ENCODE results near the gene RPS21.

DNA sequence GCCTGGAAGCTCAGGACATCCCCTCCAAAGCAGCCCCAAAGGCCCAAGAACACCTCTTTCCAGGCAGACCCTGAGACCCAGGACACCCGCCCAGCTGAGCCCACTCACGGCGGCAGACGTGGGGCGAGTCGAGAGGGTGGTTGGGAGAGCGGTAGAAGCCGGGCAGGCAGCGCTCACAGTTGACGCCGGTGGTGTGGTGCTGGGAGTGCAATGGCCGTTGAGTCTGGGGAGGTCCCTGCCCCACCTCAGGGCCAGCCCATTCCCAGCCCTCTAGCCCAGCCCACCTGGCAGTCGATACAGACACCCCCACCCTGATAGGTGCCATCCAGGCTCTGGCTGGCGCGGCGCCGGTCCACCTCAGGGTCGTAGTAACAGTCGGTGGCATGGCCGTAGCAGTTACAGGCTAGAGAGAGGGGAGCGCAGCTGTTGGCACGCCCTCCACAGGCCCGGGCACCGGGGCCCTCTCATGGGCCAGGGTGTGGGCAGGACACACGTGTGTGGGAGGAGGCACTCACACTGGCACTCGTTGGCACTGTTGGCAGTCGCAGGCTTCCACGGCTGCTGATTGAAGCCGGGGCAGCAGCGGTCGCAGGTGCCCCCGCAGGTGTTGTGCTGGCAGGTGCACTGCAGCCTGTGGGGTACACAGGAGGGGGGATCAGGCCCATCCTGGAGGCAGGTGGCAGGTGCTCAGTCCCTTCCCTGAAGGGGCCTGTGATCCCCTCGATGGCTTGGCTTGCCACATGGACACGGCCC is 40.3 kb upstream of the RPS21 start:
- TF ChIP-seq ZNF274 (CRISPR knock-in tag; IDR thresholded peaks at IDR 0.05) (no peak), EP300 (IDR thresholded peaks at IDR 0.05; ENCODE audit: low read depth in 2 of 2, low read length in 2 of 2) (no peak), EP300 (CRISPR knock-in tag; IDR thresholded peaks at IDR 0.05; ENCODE audit: borderline replicate concordance) (no peak), ARHGAP35 (CRISPR knock-in tag; IDR thresholded peaks at IDR 0.05; ENCODE audit: borderline replicate concordance) (no peak), NR2C2 (CRISPR knock-in tag; IDR thresholded peaks at IDR 0.05; ENCODE audit: borderline replicate concordance) (no peak), CEBPG (CRISPR knock-in tag; IDR thresholded peaks at IDR 0.05) (no peak), NCOR1 (IDR thresholded peaks at IDR 0.05; ENCODE audit: borderline replicate concordance, low read length) (no peak), ZNF263 (CRISPR knock-in tag; IDR thresholded peaks at IDR 0.05) (no peak), PHB2 (IDR thresholded peaks at IDR 0.05; ENCODE audit: partially characterized antibody) (no peak), RARA (CRISPR knock-in tag; IDR thresholded peaks at IDR 0.05) (no peak), KLF16 (CRISPR knock-in tag; IDR thresholded peaks at IDR 0.05) (no peak), IRF2 (CRISPR knock-in tag; IDR thresholded peaks at IDR 0.05) (no peak), PHF8 (CRISPR knock-in tag; IDR thresholded peaks at IDR 0.05) (no peak; the same call in 1 of the 2 replicates)
- TF ChIP-seq, protein P1, sequence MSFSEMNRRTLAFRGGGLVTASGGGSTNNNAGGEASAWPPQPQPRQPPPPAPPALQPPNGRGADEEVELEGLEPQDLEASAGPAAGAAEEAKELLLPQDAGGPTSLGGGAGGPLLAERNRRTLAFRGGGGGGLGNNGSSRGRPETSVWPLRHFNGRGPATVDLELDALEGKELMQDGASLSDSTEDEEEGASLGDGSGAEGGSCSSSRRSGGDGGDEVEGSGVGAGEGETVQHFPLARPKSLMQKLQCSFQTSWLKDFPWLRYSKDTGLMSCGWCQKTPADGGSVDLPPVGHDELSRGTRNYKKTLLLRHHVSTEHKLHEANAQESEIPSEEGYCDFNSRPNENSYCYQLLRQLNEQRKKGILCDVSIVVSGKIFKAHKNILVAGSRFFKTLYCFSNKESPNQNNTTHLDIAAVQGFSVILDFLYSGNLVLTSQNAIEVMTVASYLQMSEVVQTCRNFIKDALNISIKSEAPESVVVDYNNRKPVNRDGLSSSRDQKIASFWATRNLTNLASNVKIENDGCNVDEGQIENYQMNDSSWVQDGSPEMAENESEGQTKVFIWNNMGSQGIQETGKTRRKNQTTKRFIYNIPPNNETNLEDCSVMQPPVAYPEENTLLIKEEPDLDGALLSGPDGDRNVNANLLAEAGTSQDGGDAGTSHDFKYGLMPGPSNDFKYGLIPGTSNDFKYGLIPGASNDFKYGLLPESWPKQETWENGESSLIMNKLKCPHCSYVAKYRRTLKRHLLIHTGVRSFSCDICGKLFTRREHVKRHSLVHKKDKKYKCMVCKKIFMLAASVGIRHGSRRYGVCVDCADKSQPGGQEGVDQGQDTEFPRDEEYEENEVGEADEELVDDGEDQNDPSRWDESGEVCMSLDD (CRISPR knock-in tag; IDR thresholded peaks at IDR 0.05; ENCODE audit: borderline replicate concordance) = no peak
- TF ChIP-seq, protein P2, sequence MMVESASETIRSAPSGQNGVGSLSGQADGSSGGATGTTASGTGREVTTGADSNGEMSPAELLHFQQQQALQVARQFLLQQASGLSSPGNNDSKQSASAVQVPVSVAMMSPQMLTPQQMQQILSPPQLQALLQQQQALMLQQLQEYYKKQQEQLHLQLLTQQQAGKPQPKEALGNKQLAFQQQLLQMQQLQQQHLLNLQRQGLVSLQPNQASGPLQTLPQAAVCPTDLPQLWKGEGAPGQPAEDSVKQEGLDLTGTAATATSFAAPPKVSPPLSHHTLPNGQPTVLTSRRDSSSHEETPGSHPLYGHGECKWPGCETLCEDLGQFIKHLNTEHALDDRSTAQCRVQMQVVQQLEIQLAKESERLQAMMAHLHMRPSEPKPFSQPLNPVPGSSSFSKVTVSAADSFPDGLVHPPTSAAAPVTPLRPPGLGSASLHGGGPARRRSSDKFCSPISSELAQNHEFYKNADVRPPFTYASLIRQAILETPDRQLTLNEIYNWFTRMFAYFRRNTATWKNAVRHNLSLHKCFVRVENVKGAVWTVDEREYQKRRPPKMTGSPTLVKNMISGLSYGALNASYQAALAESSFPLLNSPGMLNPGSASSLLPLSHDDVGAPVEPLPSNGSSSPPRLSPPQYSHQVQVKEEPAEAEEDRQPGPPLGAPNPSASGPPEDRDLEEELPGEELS (CRISPR knock-in tag; IDR thresholded peaks at IDR 0.05) = no peak

Data from HepG2 (cell line).